WTC11 (cell line): ENCODE measurements around the gene GPR12. TPM values are rescaled to one million over a fixed set of nuclear protein-coding genes. Genes with fewer than 3 reads are reported as not detected.

Experiments used
- ATAC-seq: fragments of 200-7000 bp; cut with Tn5 transposase; 2 replicates; pipeline ENCODE4 v1.10.0; 2021; ENCODE audit warnings: mild to moderate bottlenecking, moderate library complexity
- CTCF ChIA-PET: fragments of 300-600 bp; sonication (Branson Sonifier 250); formaldehyde crosslinking; loops from one replicate; lab custom pipeline; 2021; ENCODE audit warnings: antibody characterized with exemption; lab: Charles Lee
- POLR2A ChIA-PET: fragments of 350-600 bp; sonication (Branson Sonifier 250); formaldehyde crosslinking; loops from one replicate; lab custom pipeline; 2021; ENCODE audit warnings: antibody characterized with exemption; lab: Charles Lee
- DNase-seq: peaks from one replicate; pipeline ENCODE4 v3.0.0; 2021; ENCODE audit warnings: low spot score
- H3K27ac Mint-ChIP-seq: 2 replicates; pipeline ENCODE4 v1.8.0; 2021; ENCODE audit warnings: mixed read lengths
- H3K27me3 Mint-ChIP-seq: 2 replicates; pipeline ENCODE4 v1.8.0; 2021; ENCODE audit warnings: low read depth, mild to moderate bottlenecking, moderate library complexity, mixed read lengths
- H3K36me3 Mint-ChIP-seq: 2 replicates; pipeline ENCODE4 v1.8.0; 2021; ENCODE audit warnings: mixed read lengths
- H3K4me1 Mint-ChIP-seq: 2 replicates; pipeline ENCODE4 v1.8.0; 2022; ENCODE audit warnings: mixed read lengths
- H3K4me3 Mint-ChIP-seq: 2 replicates; pipeline ENCODE4 v1.8.0; 2021; ENCODE audit warnings: mild to moderate bottlenecking, moderate library complexity, mixed read lengths
- H3K9me3 Mint-ChIP-seq: 2 replicates; pipeline ENCODE4 v1.8.0; 2021; ENCODE audit warnings: mixed read lengths
- ATF2 ChIP-seq: sonication (generic); formaldehyde crosslinking; IDR thresholded peaks from 2 replicates; pipeline ENCODE4 v1.8.1; 2022; ENCODE audit warnings: low read depth, missing genetic modification reagents, borderline replicate concordance
- CREB1 ChIP-seq: sonication (generic); formaldehyde crosslinking; IDR thresholded peaks from 2 replicates; pipeline ENCODE4 v1.8.0; 2023; ENCODE audit warnings: mild to moderate bottlenecking, missing genetic modification reagents
- FOXP1 ChIP-seq: sonication (generic); formaldehyde crosslinking; IDR thresholded peaks from 2 replicates; pipeline ENCODE4 v1.8.0; 2022; ENCODE audit warnings: missing genetic modification reagents, mild to moderate bottlenecking, moderate library complexity, borderline replicate concordance
- FOXP4 ChIP-seq: sonication (generic); formaldehyde crosslinking; IDR thresholded peaks from 2 replicates; pipeline ENCODE4 v1.8.0; 2022; ENCODE audit warnings: mild to moderate bottlenecking, missing genetic modification reagents
- GRHL2 ChIP-seq: fragments of 250-450 bp; sonication (Bioruptor Pico); IDR thresholded peaks from 2 replicates; pipeline ENCODE4 v1.8.0; 2022; ENCODE audit warnings: mild to moderate bottlenecking, moderate library complexity; ENCODE audit not compliant: insufficient replicate concordance, severe bottlenecking
- MLX ChIP-seq: sonication (generic); formaldehyde crosslinking; IDR thresholded peaks from 2 replicates; pipeline ENCODE4 v1.8.1; 2023; ENCODE audit warnings: mild to moderate bottlenecking, missing genetic modification reagents, moderate library complexity
- MYBL2 ChIP-seq: sonication (generic); formaldehyde crosslinking; IDR thresholded peaks from 2 replicates; pipeline ENCODE4 v1.8.1; 2023; ENCODE audit warnings: mild to moderate bottlenecking, moderate library complexity, missing genetic modification reagents
- NR3C1 ChIP-seq: sonication (generic); formaldehyde crosslinking; conservative IDR thresholded peaks from 2 replicates; pipeline ENCODE4 v1.8.1; 2023; ENCODE audit warnings: low read depth, mild to moderate bottlenecking, missing genetic modification reagents
- SOX15 ChIP-seq: fragments of 250-450 bp; sonication (Bioruptor Pico); IDR thresholded peaks from 2 replicates; pipeline ENCODE4 v1.9.0; 2021; ENCODE audit warnings: mild to moderate bottlenecking
- ZBTB43 ChIP-seq: sonication (generic); formaldehyde crosslinking; IDR thresholded peaks from 2 replicates; pipeline ENCODE4 v1.8.1; 2023; ENCODE audit warnings: mild to moderate bottlenecking, missing genetic modification reagents
- ZNF121 ChIP-seq: sonication (generic); formaldehyde crosslinking; IDR thresholded peaks from 2 replicates; pipeline ENCODE4 v1.8.0; 2023; ENCODE audit warnings: missing genetic modification reagents
- ZNF423 ChIP-seq: fragments of 250-450 bp; sonication (Bioruptor Pico); IDR thresholded peaks from 2 replicates; pipeline ENCODE4 v2.1.2; 2022; ENCODE audit warnings: mild to moderate bottlenecking, moderate library complexity
- ZNF425 ChIP-seq: fragments of 250-450 bp; sonication (Bioruptor Pico); conservative IDR thresholded peaks from 2 replicates; pipeline ENCODE4 v1.9.0; 2021; ENCODE audit warnings: mild to moderate bottlenecking
- total RNA-seq: library from RNA; stranded (reverse); gene quantifications from 3 replicates; pipeline ENCODE4 v1.2.3, GENCODE V29; 2021

GPR12 gene
- total RNA-seq, 1 experiment from 2014 or later = 0.07 TPM

- no peak for TF ChIP-seq MYBL2
- TF ChIP-seq ZBTB43 (CRISPR knock-in tag) = no peak
- TF ChIP-seq CREB1 (CRISPR knock-in tag) = no peak
- TF ChIP-seq FOXP4 (CRISPR knock-in tag) = no peak
- no peak for TF ChIP-seq MLX (CRISPR knock-in tag)
These were observed 3.6 kb downstream of the GPR12 start (continued) for GRCh38 chr13:26756961-26757360.

- no peak overlapping the region for H3K27ac Mint-ChIP-seq
- ATAC-seq = no peak
- no peaks in the 10 kb centered on the region for H3K36me3 Mint-ChIP-seq
- ChIA-PET POLR2A (no interaction called here), CTCF (no interaction called here)
- no peaks in the 10 kb centered on the region for H3K9me3 Mint-ChIP-seq
- no peak for TF ChIP-seq ZNF423 (CRISPR knock-in tag)
- H3K4me1 Mint-ChIP-seq = peaks cover 8% of the 10 kb centered on the region
- no peak for DNase-seq
- no peaks in the 10 kb centered on the region; the same call in 1 of the 2 replicates for H3K27me3 Mint-ChIP-seq
- H3K4me3 Mint-ChIP-seq = no peak overlapping the region
These were observed 7.9 kb downstream of the GPR12 start for GRCh38 chr13:26752671-26753070.

- peaks cover under 1% of the 10 kb centered on the region; the same call in 1 of the 2 replicates for H3K27me3 Mint-ChIP-seq
- H3K27ac Mint-ChIP-seq = no peak overlapping the region
- CTCF ChIA-PET = interaction anchor here (0.6 to 2.0 kb wide), 4 partner anchors 42 to 305 kb away, joined by 3 to 11 read pairs (median 4); no protein-coding TSS in a partner anchor
These were observed 10.7 kb downstream of the GPR12 start for GRCh38 chr13:26749905-26750304.

GRCh38 chr13:26749285-26749684, 11.3 kb downstream of the GPR12 start:
- H3K27ac Mint-ChIP-seq = no peak overlapping the region
- no peak for TF ChIP-seq NR3C1 (CRISPR knock-in tag)
- no peak for TF ChIP-seq ATF2 (CRISPR knock-in tag)
- TF ChIP-seq SOX15 (CRISPR knock-in tag) = no peak
- no peak for TF ChIP-seq ZNF425 (CRISPR knock-in tag)
- peaks cover 9% of the 10 kb centered on the region for H3K4me1 Mint-ChIP-seq
- ChIA-PET POLR2A (interaction anchor here (0.5 kb wide), 1 partner anchor 36 kb away, joined by 3 read pairs; no protein-coding TSS in a partner anchor), CTCF (interaction anchor here (1.5 to 2.0 kb wide), 2 partner anchors 41 to 123 kb away, joined by 4 to 11 read pairs; no protein-coding TSS in a partner anchor)
- H3K36me3 Mint-ChIP-seq = no peaks in the 10 kb centered on the region
- ATAC-seq (no peak), DNase-seq (no peak)
- peaks cover 7% of the 10 kb centered on the region; the same call in 1 of the 2 replicates for H3K27me3 Mint-ChIP-seq
- H3K9me3 Mint-ChIP-seq = no peaks in the 10 kb centered on the region
- H3K4me3 Mint-ChIP-seq = no peak overlapping the region

More at GRCh38 chr13:26749905-26750304, 10.7 kb downstream of the GPR12 start:
- DNase-seq = no peak
- H3K36me3 Mint-ChIP-seq = no peaks in the 10 kb centered on the region
- H3K9me3 Mint-ChIP-seq = no peaks in the 10 kb centered on the region
- no peak overlapping the region for H3K4me3 Mint-ChIP-seq
- ATAC-seq = no peak
- POLR2A ChIA-PET = interaction anchor here (0.5 kb wide), 1 partner anchor 37 kb away, joined by 3 read pairs; no protein-coding TSS in a partner anchor
- TF ChIP-seq GRHL2 (CRISPR knock-in tag) (no peak), FOXP1 (CRISPR knock-in tag) (no peak), ZNF121 (peak; percentile 69; the same call in 1 of the 2 replicates)
- peaks cover 8% of the 10 kb centered on the region for H3K4me1 Mint-ChIP-seq
